Measurements from ENCODE around the gene MDGA2. TPM values are rescaled to one million over a fixed set of nuclear protein-coding genes. Genes with fewer than 3 reads are reported as not detected.

Gene MDGA2
- total and polyA plus RNA-seq, 9 of the 15 experiments (the other 6 are each of a cell fraction or from before 2014, with no cell fraction given): 0.01 to 0.18 (median 0.03) TPM; not detected in 5

- TF ChIP-seq NR2C1 (IDR thresholded peaks at IDR 0.05): no peak
- no peak for TF ChIP-seq NR2C1 (tag; IDR thresholded peaks at IDR 0.05)
- TF ChIP-seq, protein P1, sequence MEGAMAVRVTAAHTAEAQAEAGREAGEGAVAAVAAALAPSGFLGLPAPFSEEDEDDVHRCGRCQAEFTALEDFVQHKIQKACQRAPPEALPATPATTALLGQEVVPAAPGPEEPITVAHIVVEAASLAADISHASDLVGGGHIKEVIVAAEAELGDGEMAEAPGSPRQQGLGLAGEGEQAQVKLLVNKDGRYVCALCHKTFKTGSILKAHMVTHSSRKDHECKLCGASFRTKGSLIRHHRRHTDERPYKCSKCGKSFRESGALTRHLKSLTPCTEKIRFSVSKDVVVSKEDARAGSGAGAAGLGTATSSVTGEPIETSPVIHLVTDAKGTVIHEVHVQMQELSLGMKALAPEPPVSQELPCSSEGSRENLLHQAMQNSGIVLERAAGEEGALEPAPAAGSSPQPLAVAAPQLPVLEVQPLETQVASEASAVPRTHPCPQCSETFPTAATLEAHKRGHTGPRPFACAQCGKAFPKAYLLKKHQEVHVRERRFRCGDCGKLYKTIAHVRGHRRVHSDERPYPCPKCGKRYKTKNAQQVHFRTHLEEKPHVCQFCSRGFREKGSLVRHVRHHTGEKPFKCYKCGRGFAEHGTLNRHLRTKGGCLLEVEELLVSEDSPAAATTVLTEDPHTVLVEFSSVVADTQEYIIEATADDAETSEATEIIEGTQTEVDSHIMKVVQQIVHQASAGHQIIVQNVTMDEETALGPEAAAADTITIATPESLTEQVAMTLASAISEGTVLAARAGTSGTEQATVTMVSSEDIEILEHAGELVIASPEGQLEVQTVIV (CRISPR knock-in tag; IDR thresholded peaks at IDR 0.05; ENCODE audit: borderline replicate concordance): no peak
- no peak for TF ChIP-seq MNT (conservative IDR thresholded peaks at IDR 0.05)
- TF ChIP-seq NKRF (IDR thresholded peaks at IDR 0.05; ENCODE audit: borderline replicate concordance): no peak
- TF ChIP-seq FOSL1 (tag; conservative IDR thresholded peaks at IDR 0.05): no peak
- TF ChIP-seq, protein P2, sequence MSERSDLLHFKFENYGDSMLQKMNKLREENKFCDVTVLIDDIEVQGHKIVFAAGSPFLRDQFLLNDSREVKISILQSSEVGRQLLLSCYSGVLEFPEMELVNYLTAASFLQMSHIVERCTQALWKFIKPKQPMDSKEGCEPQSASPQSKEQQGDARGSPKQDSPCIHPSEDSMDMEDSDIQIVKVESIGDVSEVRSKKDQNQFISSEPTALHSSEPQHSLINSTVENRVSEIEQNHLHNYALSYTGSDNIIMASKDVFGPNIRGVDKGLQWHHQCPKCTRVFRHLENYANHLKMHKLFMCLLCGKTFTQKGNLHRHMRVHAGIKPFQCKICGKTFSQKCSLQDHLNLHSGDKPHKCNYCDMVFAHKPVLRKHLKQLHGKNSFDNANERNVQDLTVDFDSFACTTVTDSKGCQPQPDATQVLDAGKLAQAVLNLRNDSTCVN (CRISPR knock-in tag; IDR thresholded peaks at IDR 0.05): no peak
- no peak for TF ChIP-seq CEBPB (tag; IDR thresholded peaks at IDR 0.05)
- TF ChIP-seq CHD2 (IDR thresholded peaks at IDR 0.05; ENCODE audit: low read depth, low read length): no peak
- TF ChIP-seq RBM22 (IDR thresholded peaks at IDR 0.05; ENCODE audit: low read depth, low read length, poor library complexity, severe bottlenecking): no peak
- TF ChIP-seq ZNF212 (CRISPR knock-in tag; IDR thresholded peaks at IDR 0.05): no peak
- no peak for TF ChIP-seq GTF2B (IDR thresholded peaks at IDR 0.05; ENCODE audit: extremely low read depth, insufficient read length)
- no peak for TF ChIP-seq NR2C2 (CRISPR knock-in tag; IDR thresholded peaks at IDR 0.05)
- no peak for TF ChIP-seq NR2C2 (tag; IDR thresholded peaks at IDR 0.05)
- TF ChIP-seq, protein P3, sequence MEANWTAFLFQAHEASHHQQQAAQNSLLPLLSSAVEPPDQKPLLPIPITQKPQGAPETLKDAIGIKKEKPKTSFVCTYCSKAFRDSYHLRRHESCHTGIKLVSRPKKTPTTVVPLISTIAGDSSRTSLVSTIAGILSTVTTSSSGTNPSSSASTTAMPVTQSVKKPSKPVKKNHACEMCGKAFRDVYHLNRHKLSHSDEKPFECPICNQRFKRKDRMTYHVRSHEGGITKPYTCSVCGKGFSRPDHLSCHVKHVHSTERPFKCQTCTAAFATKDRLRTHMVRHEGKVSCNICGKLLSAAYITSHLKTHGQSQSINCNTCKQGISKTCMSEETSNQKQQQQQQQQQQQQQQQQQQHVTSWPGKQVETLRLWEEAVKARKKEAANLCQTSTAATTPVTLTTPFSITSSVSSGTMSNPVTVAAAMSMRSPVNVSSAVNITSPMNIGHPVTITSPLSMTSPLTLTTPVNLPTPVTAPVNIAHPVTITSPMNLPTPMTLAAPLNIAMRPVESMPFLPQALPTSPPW (CRISPR knock-in tag; IDR thresholded peaks at IDR 0.05): no peak
Measured at GRCh38 chr14:47252802-47253201, 422.6 kb downstream of the MDGA2 start (continued).

Measured in K562 (cell line).